Stimulated activated CD8-positive, alpha-beta memory T cell treated with anti-CD3 and anti-CD28 coated beads, Interleukin-7, amount 100 ng/mL, for 48 hours (primary cell): ENCODE results near the gene GDPD4.

Experiments used
- DNase-seq, 2 donors: peaks; one replicate each; pipeline ENCODE4 v3.0.0-alpha.2; 2020; ENCODE audit warnings: low read depth in 1 of 2; ENCODE audit errors: extremely low read depth in 1 of 2

The GDPD4 gene

DNA sequence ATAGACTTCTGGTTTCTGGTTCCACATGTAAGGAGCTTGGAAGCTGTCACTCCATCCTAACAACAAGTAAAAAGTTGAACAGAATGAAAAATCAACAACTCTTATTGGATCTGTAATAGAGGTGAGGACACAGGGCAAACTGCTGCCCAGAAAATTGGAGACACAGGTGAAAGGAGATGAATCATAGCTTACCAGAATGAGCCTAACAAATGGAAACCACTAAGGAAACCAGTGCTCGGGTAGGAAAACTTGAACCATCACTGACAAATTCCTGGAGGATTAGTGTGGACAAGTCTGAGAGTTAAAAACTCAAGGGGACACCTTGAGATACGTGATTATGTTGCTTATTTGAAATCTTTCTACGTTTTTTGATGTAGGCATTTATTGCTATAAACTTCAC is 52.1 kb downstream of the GDPD4 start:
- DNase-seq = no peak

DNA sequence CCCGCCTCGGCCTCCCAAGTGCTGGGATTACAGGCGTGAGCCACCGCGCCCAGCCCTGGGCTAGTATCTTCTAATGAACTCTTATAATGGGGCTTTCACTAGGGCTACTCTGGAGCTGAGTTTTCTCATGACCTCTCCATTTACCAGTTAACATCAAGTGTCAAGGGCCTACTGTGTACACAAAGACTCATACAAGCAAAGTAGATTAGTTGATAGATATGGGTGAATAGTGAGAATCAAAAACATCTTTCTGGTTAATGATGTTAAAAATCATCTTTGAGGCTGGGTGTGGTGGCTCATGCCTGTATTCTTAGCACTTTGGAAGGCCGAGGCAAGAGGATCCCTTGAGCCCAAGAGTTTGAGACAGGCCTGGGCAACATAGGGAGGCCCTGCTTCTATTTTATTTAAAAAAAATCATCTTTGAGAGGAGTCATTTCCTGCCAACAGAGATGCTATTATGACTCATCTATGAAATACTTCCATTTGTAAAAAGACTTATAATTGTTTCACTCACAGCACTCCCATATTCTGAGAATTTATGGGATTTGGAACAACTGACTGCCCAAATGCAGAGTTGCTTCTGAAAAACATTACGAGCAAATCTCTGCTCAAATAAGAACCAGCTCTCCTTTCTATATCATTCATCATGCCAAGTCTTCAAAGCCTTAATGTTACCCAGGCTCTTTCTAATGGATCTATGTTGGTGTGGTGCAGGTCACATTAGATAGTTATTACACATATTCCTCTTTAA is 57.0 kb downstream of the GDPD4 start:
- DNase-seq = no peak

DNA sequence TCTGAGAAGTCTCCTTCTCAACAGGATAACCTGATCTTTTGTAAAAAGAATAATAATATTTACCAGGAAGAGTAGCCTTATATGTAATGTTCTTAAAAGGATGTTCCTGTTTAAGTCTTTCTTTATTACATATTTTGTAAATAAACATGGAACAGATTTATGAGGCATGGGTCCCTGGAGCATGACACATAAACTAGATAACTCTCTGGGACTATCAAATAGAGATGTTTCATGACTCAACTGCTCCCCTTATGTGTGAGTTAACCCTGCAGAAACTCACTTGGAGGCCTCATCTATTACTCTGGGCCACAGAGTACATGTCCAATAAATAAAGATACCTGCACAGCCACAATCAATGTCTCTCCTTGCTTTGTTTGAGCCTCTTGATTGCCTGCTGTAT is 64.6 kb downstream of the GDPD4 start:
- no peak for DNase-seq

DNA sequence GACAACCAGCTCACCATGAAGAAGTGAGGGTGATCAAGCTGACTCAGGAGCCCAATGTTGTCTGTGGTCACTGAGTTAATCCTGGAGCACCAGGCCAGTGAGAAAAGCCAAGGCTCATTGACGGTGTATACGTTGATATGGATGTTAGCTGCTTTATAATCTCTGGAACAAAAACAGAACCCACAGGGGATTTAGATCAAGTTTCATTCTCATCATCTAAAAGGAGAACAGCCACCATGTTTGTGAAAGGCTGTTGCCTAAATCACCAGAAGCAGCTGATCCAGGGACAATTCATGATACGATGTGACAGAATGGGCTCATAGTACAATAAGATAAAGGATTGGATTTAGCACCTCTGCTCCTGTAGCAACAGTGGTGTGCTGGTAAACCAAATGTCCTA is 68.5 kb downstream of the GDPD4 start:
- no peak for DNase-seq

DNA sequence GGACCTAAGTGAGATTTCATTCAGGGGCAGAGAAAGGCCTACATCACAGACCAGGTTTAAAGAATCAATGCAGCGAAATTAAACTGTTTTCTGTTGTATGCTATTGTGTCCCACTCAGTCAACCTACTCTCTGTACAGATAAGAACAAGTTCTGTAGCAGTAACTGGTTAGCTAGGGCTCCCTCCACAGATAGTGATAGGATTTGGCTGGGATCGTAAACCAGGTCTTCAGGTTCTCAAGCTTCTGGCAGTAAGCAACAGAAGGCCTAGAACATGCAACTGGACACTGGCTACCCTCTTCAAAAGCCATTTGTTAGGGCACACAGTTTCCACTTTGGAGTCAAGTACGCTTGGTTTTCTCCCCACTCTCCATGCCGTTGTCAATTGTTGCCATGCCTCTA is 69.2 kb downstream of the GDPD4 start:
- DNase-seq = no peak

DNA sequence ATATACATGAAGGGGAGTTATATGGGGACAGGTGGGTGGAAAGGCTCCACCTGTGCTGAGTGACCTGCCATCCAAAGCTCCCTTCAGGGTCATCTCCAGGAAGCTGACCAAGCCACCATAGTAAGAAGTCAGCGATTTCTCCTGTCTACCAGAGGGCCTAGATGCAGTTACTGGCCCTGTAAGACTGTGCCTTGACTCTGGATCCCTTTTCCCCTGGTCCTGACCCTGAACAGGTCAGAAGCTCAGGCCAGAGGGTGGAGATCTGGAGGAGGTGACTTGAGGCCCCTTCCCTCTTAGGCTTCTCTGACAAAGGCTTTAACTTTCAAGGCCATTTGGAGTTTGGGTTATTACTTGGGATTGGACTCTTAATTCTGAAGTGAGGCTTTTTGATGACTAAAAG is 69.7 kb downstream of the GDPD4 start:
- DNase-seq = no peak

DNA sequence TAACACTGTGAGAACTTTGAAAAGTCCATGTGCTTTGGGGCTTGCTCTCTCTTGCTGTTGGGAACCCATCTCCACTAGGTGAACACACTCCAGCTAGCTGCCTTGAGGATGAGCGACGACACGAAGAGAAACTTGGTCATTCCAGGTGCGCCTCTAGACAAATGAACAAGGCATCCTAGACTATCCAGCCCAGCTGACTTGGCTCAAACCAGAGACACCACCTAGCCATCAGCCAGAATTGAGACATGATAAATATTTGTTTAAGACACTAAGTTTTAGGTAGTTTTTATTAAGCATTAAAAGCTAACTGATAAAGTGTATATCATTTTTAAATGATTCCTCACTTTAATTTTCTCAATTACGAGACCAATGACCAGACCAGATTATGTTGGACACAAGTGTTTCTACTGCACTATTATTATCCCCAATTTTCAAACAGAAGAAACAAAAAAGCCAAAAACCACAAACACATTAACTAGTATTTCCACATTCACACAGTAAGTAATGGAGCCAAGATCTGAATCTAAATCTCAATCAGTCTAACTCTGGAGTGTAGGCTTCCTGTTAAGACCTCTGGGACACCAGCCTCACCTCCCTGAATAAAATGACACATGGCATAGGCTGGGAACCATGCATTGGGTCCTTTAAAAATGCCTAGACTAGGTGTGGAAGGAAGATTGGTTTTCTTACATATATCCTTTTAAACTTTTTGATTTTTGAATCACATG is 70.4 kb downstream of the GDPD4 start:
- DNase-seq = no peak

DNA sequence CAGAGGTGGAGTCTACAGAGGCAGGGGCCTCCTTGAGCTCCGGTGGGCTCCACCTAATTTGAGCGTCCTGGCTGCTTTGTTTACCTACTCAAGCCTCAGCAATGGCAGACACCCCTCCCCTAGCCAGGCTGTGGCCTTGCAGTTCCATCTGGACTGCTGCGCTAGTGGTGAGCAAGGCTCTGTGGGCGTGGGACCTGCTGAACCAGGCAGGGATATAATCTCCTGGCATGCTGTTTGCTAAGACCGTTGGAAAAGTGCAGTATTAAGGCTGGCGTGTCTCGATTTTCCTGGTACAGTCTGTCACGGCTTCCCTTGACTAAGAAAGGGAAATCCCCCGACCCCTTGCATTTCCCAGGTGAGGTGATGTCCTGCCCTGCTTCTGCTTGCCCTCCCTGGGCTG is 77.7 kb downstream of the GDPD4 start:
- DNase-seq = no peak

DNA sequence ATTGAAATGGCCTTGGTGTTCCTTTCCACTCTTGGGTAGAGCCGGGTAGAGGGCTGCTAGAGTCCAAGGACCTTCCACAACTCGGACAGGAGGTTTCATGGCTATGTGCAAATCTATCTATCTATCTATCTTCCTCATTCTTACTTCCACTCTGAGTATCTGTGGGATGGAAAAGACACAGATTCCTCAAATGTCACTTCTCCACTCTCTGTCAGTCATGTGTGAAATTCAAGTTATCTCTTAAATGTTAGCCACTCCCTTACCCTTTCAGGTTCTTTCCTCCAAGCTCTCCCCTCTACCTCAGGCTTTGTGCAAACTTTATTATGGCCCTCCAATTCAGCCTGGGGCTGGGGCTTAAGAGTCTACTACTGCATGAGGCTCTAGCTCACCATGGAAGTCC is 84.3 kb downstream of the GDPD4 start:
- no peak for DNase-seq

DNA sequence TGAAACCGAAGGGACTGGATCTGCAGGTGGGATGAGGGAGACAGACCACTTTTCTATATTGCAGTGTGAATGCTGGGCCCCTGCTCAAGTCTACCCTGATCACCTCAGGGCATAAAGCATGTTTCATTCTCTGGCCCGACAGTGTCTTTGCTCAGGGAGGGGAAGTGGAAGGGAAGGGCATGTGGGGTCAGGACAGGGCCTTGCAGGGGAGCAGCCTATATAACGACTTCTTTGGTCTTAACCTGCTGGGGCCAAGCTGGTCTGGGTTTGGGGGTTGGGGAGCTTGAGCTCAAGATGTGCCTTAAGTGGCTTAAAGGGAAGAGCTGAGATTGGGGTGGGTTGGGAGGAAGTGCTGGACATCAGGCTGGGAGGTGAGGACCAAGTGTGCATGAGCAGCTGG is 86.4 kb downstream of the GDPD4 start:
- DNase-seq = no peak

DNA sequence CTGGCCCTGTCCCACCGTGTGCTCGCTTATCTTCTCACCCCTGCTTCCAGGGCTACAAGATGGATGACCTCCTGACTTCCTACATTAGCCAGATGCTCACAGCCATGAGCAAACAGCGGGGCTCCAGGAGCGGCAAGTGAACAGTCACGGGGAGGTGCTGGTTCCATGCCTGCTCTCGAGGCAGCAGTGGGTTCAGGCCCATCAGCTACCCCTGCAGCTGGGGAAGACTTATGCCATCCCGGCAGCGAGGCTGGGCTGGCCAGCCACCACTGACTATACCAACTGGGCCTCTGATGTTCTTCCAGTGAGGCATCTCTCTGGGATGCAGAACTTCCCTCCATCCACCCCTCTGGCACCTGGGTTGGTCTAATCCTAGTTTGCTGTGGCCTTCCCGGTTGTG is 86.9 kb downstream of the GDPD4 start:
- DNase-seq = no peak

DNA sequence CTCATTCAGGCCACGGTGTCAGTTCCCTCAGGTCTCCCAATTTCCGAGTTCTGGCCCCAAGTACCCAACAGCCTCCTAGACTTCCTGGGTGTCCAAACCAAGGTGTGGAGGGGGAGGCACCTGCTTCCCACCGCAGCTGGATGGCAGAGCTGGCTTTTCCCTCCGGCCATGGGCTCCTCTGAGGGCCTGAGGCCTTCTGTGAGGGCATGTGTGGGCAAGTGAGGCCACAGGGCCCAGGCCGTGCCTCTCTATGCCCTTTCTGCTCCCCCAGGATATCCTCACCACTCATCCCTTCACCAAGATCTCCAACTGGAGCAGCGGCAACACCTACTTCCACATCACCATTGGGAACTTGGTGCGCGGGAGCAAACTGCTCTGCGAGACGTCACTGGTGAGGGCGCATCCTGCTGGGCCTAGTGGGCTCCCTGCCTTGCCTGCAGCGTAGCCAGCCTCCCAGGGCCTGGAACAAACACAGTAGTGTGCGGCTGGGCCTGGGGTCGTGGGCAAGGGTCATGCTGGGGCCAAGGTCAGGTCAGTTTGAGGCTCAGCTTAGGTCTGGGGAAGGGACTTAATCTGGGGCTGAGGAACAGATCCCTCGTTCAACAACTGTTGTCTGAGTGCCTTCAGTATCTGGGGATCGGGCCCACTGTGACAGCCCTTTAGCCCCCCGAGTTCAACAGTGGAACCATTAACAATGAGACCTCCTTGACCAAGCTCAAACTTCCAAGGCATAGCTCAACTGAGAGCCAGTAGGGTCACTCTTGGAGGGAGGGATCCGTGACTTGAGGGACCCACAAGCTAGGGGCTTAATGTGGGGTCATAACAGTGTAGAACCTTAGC is 87.7 kb downstream of the GDPD4 start:
- no peak for DNase-seq

DNA sequence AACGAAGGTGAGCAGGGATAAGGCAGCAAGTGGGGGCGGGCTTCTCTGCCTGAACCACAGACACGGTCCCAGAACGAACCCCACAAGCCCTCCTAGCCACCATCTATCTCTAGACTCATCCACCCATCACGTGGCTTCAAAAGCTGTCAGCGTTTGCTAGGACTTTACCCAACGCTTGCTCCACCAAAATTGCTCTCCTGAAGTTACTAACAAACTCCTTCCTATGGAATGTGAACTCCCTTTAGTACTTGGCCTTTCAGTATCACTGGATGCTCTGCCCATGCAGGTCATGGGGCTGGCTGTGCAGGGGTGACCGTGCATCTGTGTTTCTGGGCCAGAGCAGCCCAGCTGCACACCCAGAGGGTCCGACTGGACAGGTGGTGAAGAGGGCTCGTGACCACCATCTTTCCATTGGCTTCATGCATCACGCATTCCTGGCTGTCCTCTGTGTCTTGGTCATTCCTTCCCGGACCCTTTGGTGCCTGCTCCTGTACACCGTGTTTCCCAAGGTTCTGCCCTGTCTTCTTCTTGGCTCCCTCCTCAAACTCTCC is 88.4 kb downstream of the GDPD4 start:
- no peak for DNase-seq

DNA sequence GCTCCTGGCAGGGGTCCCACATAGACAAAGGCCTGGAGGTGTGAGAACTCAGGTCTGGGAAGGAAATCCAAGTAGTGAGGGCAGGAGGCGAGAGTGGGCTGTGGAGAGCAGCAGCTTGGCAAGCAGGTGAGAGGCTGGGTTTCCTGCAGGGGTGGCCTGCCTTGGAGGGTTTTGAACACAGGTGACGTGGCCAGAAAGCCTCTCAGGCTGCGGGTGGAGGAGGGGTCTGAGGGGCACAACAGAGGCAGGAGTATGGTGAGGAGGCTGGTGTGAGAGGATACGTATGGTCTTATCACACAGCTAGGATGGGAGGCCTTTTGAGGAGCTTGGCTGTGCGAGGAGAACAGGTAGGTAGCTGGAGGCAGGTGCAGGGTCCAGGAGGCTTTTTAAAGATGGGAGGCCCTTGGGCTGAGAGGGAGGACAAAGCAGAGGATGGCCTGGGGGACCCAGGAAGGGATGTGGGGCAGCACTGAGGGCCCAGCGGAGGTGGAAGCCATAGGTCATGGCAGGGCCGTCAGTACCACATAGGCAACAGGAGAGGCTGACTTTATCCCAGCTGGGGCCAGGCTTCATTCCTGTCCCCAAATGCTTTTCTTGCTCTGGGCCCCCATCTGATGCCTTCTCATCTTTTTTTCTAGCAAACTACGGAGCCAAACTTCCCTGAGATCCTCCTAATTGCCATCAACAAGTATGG is 89.0 kb downstream of the GDPD4 start:
- no peak for DNase-seq

DNA sequence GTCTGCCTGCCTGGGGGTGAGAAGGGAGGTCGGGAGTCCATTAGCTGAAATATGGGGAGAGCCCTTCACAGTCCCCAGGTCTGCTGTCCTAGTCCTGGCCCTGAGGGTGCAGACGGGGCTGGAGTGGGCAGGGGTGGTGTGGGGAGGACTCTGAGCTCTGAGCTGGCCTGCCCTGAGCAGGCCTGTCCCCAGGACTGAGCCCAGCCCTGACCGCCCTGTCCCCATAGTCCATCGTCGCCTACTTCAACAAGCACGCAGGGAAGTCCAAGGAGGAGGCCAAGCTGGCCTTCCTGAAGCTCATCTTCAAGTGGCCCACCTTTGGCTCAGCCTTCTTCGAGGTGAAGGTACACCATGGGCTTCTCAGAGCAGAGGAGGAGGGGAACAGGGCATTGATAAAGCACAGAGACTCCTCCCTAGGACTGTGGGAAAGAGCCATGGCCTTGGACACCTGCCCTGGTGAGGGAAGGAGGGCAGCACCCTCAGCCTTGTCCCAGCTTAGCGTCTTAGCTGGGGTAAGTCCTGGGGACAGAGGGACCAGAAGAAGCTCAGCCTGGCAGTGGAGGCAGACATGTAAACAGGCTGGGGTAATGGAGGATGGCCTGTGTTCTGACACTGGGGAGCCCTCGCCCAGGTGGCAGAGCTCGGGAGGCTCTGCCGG is 89.8 kb downstream of the GDPD4 start:
- no peak for DNase-seq

DNA sequence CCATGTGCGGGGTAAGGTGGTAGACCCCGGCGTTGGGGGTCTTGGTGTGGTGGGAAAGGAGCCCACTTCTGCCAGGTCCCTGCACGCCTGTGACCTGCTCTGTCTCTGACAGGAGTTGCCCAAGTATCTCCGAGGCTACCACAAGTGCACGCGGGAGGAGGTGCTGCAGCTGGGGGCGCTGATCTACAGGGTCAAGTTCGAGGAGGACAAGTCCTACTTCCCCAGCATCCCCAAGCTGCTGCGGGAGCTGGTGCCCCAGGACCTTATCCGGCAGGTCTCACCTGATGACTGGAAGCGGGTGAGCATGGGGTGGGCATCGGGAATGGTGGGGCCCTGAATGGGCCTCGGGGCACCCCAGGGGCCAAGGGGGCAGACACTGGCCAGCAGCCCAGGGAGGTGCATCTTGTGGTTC is 90.4 kb downstream of the GDPD4 start:
- no peak for DNase-seq

DNA sequence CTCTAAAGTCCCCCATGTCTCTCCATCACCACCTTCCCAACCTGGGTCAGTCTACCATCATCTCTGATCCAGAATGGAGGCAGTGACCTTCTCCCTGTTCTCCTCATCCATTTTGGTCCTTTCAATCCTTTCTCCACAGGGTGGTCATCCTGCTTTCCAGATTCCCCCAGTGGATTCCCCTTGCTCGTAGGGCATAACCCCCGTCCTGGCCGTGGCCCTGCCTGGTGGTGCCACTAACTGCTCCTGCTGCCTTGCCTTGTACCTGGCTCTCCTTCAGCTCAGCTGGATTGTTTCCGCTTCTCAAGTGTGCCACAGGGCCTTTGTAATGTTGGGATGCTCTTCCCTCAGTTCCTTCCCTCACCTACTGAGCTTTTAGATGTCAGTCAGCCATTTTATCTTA is 91.8 kb downstream of the GDPD4 start:
- no peak for DNase-seq

DNA sequence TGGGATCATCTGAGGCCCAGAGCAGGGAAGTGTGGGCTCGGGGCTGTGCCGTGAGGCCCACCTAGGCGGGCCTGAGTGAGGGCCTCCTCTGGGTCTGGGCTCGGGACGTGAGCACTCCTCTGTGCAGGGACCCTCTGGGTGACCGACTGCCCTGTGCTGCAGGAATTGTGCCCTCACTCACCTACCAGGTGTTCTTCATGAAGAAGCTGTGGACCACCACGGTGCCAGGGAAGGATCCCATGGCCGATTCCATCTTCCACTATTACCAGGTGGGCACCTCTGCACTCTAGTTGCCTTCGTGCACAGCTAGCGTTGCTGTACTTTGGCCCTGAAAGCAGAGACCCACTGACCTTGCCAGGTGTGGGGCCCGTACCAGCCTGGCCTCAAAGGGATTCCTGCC is 93.0 kb downstream of the GDPD4 start:
- DNase-seq = no peak

DNA sequence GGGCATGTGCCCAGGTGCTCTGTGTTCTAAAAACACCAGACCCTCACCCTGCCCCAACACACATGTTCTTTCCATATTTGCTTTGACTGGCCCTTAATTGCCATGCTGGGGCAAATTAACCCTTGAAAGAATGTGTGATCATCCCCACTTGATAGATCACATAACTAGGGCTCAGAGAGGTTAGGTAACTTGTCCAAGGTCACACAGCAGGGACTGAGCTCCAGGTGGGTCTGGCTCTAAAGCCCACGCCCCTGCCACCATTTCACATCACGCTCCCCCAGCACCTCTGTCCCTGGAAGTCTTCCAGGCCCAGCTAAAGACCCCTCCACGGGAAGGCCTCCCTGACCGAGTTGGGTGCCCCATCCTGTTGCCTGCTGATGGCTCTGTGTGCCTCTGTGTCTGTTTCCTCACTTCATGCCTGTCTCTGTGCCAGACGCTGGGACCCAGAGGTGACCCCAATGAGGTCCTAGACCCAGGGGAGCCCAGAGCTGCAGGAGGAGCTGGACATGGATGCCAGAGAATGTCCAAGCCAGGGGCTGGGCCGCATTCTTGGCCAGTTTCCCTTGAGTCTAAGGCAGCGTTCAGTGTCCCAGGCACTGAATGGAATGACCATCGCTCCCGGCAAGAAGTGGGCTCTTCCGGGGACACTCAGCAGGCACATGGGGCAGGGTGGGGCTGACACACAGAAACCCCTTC is 93.7 kb downstream of the GDPD4 start:
- no peak for DNase-seq

DNA sequence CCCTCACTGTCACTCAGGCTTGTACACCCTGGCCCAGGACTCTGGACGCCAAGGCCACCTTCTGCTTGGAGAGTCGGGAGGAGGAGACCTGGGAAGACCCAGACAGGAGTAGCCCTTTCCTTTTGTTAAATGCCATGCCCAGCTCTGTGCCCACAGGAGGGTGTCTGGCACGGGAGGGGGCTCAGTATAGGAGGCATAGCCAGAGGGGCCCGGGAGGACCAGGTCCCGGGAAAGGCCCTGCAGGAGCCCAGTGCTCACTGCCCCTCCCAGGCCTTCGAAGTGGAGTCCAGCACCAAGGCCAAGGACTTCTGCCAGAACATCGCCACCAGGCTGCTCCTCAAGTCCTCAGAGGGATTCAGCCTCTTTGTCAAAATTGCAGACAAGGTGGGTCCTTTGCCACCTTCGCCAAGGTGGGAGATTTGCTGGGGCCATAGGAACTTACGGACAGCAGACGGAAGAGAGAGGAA is 94.4 kb downstream of the GDPD4 start:
- DNase-seq = no peak
